Mesenteric fat pad (tissue), 1 donor: ENCODE results near the gene PTPN13. TPM values are rescaled to one million over a fixed set of nuclear protein-coding genes. Genes with fewer than 3 reads are reported as not detected.

ENCODE experiments used
- DNase-seq: peaks from one replicate; pipeline ENCODE4 v3.0.0-alpha.2; 2020; ENCODE audit warnings: low spot score
- total RNA-seq: library from RNA; stranded (reverse); fragmentation: NEBNext Ultra II Directional; extraction: Animal tissue kit (Norgen Biotek cat#: 25700); gene quantifications from one replicate; pipeline ENCODE4 v1.2.1, GENCODE V29; 2021
- donor health status: DM: yes; HTN: yes; CAD: no.

PTPN13 gene
- total RNA-seq, 1 donor from 2014 or later: 13.2 TPM

- no peak for DNase-seq
Measured at GRCh38 chr4:86809809-86810208, 215.7 kb downstream of the PTPN13 start.

DNA sequence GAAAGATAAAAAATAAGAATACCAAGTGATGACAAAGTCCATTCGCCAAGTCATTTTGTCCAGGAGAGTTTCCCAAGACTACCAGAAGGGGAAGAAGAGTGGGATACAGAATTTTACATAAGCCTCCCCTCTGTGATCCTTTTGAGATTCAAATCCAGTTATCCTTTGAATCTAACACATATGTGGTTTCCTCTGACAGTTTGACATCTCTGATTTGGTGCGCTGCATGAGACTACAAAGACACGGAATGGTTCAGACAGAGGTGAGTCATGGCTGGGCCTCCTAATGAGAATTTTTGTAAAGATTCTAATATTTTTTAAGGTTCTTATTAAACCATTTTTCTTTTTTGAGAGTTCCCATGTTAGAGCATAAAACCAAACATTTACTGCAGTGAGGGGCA lies 216.7 kb downstream of the PTPN13 start:
- DNase-seq: no peak

DNA sequence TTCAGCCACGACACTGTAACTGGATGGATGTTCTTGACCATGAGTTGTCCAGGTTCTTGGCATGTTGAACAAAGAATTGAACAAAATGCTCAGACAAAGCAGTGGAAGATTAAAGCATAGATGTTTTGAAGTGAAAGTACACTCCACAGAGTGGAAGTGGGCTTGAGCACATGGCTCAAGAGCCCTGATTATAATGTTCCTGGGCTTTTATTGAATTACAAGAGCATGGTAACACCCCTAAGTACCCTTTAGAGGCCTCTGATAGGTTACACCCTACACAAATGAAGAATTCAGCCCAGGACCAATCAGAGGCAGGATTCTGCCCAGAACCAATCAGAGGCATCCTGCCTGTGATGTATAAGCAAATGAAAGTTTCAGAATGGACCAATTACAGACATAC lies 221.5 kb downstream of the PTPN13 start:
- DNase-seq: no peak

GRCh38 chr4:86816501-86817273 lies 222.6 kb downstream of the PTPN13 start:
- no peak for DNase-seq

DNA sequence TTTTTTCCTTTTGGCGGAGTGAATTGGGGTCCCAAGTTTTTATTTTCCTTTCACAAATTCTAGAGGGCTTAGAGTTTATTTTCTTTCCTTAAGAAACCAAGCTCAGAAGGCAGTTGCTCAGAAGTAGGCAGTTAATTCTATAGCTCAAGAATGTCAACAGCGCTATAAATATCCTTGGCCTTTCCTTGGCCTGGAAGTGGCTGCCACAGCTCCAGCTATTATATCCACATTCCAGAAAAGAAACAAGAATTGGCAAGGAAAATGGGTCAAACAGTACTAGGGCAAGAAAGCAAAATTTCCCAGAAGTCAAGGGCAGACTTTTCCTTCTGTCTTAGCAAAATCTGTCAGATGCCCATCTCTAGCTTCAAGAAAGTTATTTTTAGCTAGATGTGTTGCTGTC lies 224.1 kb downstream of the PTPN13 start:
- no peak for DNase-seq

GRCh38 chr4:86818841-86819240 lies 224.7 kb downstream of the PTPN13 start:
- no peak for DNase-seq

- no peak for DNase-seq
Measured at GRCh38 chr4:86819561-86819960, 225.4 kb downstream of the PTPN13 start.

- DNase-seq: no peak
Measured at GRCh38 chr4:86821151-86821550, 227.0 kb downstream of the PTPN13 start.

GRCh38 chr4:86822136-86822535 lies 228.0 kb downstream of the PTPN13 start:
- no peak for DNase-seq

- no peak for DNase-seq
Measured at GRCh38 chr4:86825511-86825910, 231.4 kb downstream of the PTPN13 start.

DNA sequence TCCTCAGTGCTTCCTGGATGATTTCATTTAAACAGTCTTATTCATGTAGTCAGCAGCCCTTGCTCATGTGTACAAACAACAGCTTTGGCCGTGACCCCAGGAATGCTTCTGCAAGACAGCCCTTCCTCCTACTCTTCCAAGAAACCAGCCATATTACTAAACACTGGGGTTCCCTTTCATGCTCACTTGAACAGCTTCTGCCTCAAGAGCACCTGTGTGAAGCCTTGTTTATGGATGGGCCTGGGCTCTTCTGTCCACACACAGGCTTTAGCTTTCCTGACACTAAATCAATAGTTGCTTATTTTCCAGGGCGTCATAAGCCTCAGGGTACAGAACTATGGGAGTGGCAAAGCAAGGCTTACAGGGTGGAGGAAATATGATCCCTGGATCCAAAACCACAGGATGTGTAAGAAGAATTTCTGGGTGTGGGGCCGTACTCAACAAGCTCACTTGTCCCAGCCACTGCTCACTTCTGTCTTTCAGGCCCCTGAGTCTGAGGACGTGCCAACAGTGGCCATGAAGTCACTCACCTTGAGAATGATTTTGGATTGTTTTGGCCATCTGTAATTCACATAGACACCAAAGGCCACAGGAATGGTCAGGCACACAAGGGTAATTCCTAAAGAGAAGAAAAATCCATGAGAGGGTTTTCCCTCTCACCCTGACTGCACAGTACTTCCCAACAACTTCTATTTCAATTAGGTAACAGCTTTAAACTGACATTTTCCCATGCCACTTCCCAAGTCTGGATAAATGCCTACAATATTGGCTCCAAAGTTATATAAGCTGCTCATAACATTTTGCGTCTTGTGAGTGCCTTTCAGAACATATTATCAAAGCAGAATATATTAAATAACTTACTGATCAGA lies 237.4 kb downstream of the PTPN13 start:
- no peak for DNase-seq

DNA sequence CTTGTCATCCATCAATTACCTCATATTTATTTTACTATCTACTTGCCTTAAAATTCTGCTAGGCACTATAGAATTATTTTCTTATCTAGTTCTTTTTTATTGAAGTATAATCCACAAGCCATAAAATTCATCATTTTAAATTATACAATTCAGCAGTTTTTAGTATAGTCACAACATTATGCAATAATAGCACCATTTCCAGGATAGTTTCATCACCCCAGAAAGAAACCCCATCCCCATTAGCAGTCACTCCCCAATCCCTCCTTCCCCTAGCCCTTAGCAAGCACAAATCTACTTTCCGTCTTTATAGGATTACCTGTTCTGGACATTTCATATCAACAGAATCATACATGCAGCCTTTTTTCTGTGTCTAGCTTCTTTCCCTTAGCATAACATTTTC lies 239.5 kb downstream of the PTPN13 start:
- no peak for DNase-seq

DNA sequence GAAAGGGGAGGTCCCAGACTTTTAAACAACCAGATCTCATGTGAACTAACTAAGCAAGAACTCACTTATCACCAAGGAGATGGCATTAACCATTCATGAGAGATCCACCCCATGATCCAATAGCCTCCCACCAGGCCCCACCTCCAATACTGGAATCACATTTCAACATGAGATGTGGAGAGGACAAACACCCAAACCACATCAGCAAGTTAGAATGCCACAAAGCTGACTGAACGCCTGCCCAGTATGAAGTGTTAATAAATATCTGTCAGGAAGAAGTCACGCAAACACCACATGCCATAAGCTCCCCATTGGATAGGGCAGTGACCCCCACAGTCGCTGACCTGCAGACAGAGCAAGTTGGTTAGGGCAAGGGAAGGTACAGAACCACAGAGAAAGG lies 240.8 kb downstream of the PTPN13 start:
- no peak for DNase-seq

DNA sequence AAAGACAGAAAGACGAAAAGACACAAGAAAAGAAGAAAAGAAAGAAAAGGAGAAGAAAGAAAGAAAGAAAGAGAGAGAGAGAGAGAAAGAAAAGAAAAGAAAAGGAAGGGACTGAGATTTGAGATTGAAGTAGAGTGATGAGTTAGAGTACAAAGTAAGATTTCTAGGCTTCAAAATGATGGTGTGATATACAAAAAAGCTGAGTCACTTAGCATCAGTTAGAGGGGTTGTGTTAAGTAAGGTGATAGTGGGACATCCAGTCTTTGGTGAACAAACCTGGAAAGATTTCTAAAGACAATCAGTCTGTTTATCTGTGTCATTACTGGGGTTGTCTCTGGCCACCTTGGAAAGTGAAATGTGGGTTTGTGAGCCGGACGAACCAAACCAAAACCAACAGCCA lies 241.6 kb downstream of the PTPN13 start:
- DNase-seq: no peak

- no peak for DNase-seq
Measured at GRCh38 chr4:86837691-86838503, 243.8 kb downstream of the PTPN13 start.

GRCh38 chr4:86840858-86841257 lies 246.7 kb downstream of the PTPN13 start:
- DNase-seq: no peak

DNA sequence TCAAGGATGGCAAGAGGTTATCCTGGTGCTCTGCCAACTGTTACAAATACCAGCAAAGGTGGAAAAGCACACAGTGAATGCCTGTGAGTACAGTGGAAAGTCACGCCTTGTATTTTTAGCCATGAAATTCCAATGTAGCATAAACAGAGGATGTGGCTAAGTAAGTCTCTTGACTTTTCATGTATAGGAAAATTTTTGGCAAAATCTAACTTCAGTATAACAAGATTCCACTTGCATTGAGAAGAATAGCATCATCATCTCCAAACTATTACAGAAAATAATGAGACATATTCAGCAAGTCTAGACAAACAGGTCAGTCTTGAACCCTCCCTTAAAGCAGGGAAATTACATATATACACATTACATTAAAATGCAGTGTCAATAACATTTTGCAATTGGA lies 247.2 kb downstream of the PTPN13 start:
- no peak for DNase-seq

DNA sequence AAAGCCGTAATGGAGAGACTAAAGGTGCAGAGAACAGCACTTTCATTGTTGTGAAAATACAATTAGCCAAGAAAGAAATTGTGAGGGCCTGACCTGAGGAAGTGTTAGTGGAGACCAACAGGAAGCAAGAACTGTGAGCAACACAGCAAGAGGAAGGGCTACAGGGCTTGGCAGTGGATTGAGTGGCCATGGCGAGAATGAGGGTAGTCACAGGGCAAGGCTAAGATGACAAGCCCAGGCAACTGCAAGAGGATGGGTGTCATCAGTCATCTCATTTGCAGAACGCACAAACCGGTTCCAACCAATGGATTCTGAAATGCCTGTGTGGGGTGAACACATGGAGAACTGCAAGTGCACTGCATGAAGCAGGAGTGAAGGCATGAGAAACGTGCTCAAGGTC lies 251.5 kb downstream of the PTPN13 start:
- DNase-seq: no peak

DNA sequence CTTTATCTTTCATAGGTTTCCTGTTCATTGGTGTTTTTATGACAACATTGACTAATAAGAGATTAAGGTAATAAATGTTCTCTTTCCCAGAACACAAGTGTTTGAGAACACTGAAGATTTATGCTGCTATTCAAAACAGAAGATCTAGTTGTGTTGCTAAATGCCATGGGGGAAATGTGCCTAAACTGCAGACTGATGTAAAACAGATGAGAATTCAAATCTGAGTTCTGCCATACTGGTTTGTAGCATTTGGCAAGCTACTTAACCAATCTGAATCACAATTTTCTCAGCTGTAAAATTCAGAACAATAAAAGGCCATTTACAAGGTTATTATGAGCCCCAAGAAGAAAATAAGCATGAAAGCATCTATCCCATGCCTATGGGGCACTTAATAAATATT lies 252.8 kb downstream of the PTPN13 start:
- no peak for DNase-seq

GRCh38 chr4:86847571-86847970 lies 253.5 kb downstream of the PTPN13 start:
- DNase-seq: no peak

DNA sequence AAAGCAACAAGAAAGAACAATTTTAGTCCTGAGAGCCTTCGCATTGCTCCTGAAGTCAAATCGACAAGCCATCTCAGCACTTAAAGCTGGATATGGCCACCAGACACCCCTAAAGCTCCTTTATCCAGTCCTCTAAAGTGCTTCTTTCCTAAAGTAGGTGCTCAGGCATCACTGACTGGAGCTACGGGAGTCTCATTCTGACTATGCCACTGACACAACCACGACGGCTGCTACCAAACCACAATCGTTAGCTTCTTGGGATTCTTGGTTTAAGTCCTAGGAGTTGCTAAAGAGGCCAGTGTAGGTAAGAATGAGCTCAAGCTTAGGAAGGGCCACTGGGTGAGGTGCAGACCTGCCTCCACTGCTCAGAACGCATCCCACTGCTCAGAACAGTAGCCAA lies 254.0 kb downstream of the PTPN13 start:
- DNase-seq: no peak
